Activated gamma-delta T cell (primary cell): Measurements from ENCODE around the gene KRTAP10-1.

Experiments used
- DNase-seq: peaks from one replicate; lab custom pipeline; 2025; lab: John Stamatoyannopoulos, UW

Gene KRTAP10-1

DNA sequence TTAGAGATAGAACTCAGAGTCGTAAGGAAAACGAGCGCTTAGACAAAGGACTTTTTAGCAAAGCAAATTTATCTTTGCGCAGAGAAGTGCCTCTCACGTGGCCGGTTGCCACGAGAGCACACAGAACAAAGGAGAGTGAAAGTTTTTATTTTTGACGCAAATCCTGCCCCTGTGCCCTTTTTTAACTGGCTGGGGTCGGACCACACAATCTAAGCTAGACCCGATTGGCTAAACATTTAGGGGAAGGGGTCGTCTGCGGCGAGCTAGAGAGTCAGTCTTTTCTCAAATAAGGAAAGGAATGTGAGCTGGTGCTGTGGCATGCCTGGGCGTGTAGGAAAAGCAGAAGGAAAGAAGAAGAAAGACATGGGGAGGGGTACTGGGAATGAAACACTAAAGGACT lies 8.9 kb upstream of the KRTAP10-1 start:
- DNase-seq: no peak

DNA sequence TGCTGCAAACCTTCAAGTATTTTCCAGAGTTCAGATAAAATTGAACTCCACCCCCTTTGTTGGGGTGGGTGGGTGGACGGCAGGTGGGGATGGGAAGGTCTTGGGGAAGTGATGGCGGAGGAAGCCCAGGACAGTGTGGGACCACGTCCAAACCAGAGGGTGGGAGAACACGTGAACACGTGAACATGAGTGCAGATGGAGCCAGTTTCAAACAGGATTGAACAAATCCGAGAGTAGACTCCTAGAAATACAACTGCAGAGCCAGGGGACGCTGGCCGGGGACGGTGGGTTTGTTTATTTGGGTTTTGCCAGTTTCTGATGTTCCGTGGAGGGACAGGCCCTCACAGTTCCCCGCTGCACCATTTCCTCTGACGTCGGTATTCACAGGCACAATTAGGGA lies 8.4 kb upstream of the KRTAP10-1 start:
- DNase-seq: no peak

DNA sequence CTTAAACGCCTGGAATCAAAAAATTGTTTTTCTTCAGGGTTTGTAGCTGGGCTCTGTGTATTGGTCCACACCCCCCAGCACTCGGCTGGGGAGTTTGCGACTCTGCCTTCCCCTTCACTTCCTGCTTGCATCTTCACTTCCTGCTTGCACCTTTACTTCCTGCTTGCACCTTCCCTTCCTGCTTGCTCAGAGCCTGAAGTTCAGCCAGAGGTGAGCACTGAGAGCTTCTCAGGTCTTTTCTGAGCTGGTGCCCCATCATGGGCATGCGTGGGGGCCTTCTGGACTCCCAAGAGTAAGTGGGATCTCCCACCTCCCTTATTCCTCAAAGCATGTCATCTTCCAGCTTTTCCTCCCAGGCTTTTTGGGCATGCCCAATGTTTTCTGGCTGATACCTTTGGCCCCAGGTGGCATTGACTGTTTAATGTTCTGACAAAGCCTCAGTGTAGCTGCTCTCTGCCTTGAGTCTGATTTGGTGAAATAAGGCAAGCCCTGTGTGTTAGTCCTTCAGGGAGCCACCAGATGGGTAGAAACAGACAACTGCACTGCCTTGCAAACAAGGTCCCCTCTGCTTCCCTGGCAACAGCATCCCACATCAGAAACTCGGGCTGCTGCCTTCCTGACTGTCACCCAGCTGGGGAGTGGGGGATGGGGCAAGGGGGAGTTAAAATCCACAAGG lies 7.8 kb upstream of the KRTAP10-1 start:
- DNase-seq: no peak

DNA sequence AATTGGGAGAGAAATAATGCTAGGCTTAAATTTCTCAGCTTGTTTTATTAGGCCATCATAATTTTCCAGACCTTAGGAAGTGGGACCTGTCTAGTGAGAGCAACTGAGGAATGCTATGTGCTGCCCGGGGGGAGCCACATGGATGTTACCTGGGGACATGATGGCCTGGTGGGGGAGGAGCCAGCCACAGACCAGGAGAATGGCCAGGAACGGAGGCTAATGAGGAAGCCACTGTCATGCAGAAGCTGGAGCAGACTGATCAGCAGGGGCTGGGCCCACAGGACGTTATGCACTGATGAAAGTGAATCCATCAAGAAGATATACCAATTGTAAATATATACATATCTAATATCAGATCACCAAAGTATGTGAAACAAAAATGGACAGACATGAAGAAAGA lies 4.6 kb upstream of the KRTAP10-1 start:
- no peak for DNase-seq

DNA sequence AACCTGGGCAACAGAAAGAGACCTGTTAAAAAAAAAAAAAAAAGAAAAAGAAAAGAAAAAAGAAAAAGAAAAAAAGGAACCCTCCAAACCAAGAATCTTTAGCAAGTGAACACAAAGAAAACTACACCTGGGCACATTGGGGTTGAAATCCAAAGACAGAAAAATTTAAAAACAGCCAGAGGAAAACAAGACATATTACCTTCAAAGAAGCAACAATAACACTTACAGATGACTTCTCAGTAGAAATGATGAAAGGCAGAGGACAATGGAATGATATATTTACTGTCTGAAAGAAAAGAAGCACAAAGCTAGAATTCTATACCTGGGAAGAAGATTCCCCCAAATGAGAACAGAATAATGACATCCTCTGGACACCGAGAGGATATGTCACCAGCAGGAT lies 2.7 kb upstream of the KRTAP10-1 start:
- DNase-seq: no peak

DNA sequence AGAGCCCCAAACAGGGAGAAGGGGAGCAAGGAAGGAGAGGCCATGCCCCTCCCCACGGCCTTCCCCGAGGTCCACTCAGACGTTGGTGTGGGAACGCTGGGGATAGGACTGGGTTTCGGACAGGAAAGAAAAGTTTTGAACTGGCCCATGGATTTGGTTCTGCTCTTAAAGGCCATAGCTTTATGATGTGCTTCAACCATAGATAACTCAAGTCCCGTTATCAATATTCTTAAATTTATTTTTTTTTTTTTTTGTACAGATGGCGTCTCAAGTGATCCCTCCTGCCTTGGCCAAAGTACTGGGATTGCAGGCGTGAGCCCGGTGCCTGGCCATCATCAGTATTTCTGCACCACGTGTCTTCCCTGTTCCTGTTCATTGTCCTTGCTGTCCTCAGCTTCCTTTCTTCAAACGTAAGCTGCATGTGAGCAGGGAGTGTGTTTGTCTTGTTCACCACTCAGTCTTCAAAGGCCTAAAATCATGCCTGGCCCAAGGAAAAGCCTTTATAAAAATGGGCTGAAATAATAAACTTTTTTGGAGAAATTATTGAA lies 820 bp upstream of the KRTAP10-1 start:
- DNase-seq: no peak

DNA sequence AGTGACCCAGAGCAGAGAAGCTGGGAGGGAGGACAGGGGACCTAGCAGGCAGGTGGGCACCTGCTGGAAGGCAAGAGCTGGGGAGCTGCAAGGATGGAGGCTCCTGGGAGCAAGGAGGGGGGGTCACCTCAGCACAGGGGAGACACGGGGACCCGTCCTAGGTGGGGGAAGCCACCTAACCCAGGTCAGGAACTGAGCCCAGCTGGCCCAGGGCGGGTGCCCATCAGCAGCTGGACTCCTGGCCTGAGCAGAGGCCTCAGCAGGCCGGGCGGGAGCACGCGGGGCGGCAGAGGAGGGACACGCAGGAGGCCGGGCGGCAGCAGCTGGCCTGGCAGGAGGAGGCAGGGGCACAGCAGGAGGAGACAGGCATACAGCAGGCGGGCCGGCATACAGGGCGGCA lies 949 bp downstream of the KRTAP10-1 start:
- DNase-seq: no peak

DNA sequence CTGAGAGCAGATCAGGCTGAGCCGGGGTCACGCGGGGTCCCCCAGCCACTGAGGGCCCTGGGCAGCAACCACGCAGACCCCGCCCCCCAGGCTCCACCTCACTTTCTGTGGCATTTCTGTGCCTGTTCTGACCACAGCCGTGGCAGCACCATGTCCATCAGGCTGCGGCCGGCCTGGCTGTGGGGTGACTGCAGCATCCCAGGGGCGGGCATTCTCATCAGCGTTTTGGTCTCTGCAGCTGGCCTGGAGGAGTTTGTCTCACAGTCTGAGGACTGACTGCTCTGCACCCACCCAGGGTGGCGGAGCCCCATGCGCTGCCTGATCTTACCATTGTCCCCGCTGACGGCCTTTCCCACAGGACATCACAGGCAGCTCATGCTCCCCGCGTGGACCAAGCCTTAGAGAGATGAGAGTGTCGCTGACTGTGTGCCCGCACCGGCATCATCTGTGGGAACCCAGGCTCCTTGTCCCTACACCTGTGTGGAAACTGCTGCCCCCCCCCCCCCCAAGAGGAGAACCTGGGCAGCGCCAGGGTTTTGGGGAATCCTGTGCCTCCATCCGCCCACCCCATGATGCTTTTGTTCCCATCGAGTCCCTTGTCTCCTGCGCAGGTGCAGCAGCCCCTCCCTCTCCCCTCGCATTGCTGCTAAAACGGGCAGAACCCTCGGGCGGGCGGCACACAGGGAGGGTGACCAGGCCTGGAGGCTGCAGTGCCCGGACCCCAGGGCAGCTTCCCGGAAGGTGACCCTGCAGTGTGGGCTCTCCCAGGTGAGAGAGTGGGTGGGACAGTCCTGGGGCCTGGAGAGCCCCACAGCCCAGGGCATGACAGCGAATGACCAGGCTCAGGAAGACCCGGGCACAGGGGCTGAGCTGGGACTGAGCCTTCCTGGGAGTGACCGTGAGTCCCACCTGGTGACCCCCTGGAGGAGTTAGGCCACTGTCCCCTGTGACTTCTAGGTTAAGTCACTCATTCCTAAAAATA lies 1.8 kb downstream of the KRTAP10-1 start:
- DNase-seq: no peak

DNA sequence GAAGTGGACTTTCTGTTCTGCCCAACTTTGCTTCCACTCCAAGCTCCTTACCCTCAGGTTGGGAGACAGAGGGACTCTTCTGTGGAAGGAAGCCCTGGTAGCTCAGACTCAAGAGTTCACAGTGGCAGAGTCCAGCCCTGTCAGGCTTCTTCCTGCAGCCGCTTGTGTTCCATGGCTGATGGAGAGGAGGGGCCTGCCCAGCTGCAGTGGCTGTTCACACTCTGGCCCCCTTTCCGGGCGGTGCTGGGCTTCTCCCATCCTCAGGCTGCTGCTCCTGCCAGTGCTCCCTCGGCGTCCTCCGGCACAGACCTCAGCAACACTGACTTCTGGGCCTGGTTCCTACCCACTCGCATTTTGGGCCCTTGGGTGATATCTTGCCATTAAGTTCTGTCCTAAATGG lies 4.0 kb downstream of the KRTAP10-1 start:
- DNase-seq: no peak

DNA sequence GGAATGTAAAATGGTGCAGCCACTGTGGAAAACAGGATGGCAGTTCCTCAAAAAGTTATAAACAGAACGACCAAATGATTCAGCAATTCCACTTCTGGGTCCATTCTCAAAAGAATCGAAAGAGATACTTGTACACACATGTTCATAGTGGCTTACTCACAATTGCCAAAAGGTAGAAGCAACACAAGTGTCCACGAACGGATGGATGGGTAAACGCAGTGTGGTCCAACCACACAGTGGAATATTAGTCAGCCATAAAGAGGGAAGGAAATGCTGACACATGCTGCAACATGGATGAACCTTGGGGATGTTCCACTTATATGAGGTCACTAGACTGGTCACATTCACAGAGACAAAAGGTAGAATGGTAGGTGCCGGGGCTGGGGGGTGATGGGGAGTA lies 5.3 kb downstream of the KRTAP10-1 start:
- DNase-seq: no peak

DNA sequence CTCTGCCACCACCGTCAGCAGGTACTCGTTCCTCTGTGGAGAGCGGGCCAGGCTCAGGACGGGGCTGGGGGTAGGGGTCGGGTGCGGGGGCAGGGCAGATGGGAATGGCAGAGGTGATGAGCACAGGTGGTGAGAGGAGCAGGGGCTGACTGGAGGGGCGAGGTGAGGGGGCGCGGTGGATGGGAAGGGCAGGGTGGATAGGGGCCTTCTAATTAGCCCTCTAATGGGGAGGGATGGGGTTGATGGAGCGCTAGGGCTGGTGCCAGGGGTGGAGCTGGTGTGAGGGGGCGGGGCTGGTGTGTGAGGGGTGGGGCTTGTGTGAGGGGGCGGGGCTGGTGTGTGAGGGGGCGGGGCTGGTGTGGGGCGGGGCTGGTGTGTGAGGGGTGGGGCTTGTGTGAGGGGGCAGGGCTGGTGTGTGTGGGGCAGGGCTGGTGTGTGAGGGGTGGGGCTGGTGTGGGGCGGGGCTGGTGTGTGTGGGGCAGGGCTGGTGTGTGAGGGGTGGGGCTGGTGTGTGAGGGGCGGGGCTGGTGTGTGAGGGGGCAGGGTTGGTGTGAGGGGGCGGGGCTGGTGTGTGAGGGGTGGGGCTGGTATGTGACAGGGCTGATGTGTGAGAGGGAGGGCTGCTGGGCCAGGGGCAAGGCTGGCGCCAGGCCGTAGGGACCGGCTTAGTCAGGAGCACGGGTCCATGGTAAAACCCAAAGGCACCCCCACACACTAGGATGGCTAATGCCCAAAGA lies 5.9 kb downstream of the KRTAP10-1 start:
- DNase-seq: no peak

DNA sequence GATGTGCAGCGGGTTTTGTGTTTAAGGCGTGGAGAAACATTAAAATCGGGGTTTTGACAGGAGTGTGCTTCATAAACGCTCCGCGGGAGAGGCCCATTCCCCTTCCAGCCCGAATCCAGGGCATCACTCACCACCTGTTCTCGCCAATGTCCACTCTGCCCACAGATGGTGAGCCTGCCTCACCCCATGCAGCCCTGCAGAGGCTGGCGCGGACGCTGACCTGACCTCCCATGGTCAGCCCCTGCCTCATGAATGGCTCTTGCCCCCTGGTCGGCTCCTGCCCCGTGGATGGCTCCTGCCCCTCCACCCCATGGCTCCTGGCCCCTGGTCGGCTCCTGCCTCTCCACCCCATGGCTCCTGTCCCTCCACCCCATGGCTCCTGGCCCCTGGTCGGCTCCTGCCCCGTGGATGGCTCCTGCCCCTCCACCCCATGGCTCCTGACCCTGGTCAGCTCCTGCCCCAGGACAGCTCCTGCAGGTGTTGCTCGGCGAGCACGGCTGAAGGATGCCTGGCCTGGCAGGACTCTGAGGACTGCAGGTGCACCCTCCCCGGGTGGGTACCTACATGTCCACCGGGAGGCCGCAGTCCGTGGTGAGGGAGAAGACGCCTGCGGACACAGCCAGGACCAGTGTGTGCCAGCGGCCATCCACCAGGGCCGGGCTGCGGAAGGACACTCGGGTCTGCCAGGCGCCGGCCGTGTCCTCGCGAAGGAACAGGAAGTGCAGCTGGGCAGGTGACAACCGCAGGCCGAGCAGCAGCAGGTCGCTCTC lies 6.7 kb downstream of the KRTAP10-1 start:
- no peak for DNase-seq

DNA sequence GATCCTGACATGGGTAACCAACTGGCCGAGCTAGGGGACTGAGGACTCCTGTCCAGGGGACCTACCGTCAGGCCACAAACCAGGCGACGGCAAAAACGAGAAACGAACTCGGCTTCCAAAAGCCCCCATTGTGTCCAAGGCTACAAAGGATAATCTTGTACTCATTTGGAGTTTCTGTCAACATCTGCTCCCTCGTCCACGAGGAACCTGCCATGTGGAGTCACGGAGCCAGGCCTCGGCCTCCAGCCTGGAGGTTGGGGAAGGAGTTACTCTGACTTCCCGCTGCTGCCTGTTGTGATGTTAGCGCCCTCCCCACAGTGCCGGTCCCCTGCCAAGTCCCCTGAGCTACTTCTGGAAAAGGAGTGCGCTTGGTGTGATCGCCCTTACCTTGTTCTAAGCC lies 7.3 kb downstream of the KRTAP10-1 start:
- DNase-seq: no peak

DNA sequence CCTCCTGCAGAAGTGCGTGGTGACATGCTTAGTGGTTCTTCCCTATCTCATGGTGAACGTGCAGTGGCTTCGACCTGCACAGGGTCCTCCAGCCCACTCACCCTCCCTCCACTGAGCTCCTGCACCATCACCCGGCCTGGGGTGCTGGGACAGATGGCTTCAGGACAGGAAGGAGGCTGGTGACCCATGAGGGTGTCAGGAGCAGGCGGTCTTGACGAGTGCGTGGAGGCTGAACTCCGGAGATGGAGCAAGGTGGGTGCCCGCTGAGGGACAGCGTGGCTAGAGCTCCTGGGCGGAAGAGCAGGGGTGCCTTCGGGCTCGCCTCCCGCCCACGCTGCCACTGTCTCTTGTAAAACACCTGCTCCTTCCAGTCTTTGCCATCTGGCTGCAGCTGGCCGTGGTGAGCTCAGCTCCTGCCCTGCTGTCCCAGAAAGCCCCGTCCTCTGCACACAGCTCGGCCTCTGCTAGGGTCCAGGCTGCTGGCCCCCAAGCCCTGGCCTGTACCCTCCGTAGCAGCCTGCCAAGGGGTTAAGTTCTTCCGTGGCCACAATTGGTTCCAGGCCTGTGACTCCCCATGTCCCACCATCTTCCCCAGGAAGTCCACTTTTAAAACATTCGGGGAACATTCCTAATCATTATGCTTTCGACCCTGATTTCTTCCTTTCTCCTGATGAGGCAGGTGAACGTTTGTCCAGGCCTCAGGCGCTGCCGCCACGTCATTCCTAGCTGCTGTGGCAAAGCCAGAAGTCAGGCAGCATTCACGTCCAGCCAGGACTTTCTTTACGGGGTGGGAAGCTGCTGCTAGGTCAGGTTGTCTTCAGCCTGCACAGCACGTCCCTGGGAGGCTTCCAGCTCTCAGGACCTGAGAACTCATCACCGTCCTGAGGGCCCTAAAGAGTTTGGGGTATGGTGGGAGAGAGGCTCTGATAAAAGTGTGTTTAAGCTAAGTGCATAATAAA lies 8.1 kb downstream of the KRTAP10-1 start:
- DNase-seq: no peak

DNA sequence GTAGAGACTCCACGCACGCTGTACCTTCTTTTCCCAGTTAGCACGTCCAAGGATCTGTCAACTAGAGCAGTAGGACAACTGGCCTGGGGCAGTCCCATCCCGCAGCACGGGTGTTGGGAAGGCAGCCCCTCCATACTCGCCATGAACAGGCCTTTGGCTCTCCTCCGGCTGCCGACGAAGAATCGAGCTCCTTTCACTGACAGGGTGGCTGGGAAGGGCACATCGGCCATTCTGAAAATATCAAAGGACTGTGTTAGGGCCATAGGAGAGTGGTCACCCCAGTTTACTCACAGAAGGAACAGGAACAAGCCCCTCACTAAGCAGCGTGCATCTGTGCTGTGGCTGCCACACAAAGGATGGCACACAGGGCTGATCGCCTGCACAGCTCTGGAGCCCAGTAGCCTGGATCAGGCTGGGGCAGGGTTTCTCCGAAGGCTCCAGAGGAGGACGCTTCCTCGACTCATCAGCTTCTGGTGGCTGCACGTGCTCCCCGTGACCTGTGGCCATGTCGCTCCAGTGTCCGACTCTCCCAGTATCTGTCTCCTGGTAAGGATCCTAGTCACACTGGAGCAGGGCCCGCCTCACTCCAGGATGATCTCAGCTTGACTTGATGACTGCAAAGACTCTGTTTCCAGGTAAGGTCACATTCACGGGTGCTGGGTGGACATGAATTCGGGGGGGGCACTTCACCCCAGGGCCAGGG lies 8.9 kb downstream of the KRTAP10-1 start:
- DNase-seq: no peak

DNA sequence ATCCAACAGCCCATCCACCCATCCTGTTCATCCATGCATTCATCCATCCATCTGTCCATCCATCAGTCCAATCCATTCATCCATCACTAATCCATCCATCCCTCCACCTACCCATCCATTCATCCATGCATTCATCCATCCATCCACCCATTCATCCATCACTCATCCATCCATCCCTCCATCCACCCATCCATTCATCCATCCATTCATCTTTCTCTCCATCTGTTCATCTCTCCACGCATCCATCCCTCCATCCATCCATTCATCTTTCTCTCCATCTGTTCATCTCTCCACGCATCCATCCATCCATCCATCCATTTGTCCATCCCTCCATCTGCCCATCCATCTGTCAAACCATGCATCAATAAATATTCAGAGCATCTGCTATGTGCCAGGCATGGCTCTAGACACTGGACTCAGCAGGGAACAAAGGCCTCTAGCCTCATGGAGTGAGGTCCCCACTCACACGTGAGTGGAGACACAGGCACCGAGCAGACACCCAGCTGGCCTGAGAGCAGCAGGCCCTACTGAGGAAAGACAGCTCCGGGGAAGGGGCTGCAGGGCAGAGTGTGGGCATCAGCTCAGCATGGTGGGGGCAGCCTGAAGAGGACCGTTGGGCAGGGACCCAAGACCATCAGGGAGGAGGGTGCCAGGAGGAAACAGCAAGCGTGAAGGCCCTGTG lies 9.6 kb downstream of the KRTAP10-1 start:
- no peak for DNase-seq

DNA sequence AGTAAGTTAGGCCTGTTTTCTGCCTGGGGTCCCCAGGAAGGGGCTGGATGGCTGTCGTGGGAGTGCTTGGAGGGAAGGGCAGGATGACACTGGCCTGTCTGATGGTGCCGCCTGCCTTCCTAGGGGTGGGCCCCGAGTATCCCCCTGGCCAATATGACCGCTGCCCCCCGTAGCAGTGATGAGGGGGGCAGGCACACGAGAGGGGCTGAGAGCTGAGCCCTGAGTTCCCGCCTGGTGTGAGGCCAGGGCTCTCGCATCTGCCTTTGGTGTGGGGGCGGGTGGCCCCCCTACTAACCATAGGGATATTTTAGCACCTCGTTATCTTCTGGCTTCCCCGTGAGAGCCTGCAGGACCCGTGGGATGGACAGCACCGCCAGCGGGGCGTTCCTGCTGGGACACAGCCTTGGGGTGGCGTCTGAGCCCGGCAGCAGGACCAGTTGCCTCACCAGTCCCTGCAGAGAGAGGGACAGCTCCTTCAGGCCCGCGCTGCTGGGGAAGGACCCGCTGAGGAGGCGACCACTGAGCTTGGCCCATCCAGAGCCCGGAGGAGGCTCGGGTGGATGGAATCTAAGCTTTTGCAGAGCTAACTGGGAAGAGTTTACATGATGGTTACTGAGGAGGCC lies 10.4 kb downstream of the KRTAP10-1 start:
- DNase-seq: no peak

DNA sequence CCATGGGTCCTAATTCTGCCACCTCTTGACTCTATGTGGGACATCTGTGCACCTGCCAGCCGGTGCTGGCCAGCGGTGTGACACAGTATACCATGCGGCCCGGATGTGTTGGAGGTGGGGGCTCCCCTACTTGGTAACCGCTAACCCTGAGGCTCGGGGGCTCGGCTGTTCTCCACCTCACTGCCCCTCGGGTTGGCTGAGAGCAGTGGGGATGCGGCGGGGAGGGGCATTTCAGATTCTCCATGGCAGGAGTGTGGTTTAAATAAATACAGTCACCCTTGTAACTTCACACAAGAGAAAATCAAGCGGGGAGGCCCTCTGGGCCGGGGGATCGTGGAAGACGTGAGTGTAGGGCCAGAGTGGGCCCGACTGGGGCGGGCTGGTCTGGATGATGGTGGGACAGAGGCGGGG lies 11.0 kb downstream of the KRTAP10-1 start:
- DNase-seq: no peak

DNA sequence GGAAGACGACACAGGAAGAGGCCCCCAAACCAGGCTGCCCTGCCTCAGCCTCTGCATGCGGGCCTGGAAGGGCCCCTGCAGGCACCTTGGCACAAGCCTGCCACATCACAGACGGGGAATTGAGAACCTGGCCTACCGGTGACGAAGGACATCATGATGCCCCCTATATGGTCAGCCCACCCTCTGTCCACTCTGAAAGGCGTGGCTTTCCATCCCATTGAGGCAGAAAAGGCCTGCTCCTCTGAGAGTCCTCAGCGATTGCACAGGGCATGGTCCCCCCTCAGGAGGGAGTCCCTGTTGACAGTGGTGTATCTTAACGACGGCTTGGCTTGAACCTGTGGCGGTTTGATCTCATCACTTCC lies 11.4 kb downstream of the KRTAP10-1 start:
- DNase-seq: no peak
